Esophagus muscularis mucosa (tissue), 3 donors: ENCODE measurements around the gene ENTPD8.

ENCODE experiments used
- CTCF ChIP-seq, 3 experiments: fragments of 200-600 bp in 2 of 3; fragments of 450-650 bp in 1 of 3; sonication (generic) in 2 of 3; IDR thresholded peaks; one replicate each; pipeline ENCODE4 v1.5.1; 2017 to 2019; ENCODE audit warnings: antibody characterized with exemption in 3 of 3, mild to moderate bottlenecking in 2 of 3, moderate library complexity in 1 of 3
- POLR2A ChIP-seq: fragments of 450-650 bp; IDR thresholded peaks from one replicate; pipeline ENCODE4 v1.6.1; 2017; ENCODE audit warnings: antibody characterized with exemption, moderate library complexity, mild to moderate bottlenecking, low read depth

- TF ChIP-seq POLR2A (no peak), CTCF (IDR thresholded peaks at IDR 0.05) (no peak)
Measured at GRCh38 chr9:137456061-137456863, 15.1 kb upstream of the ENTPD8 start.
